ENCODE data around the gene FBN2.

DNA sequence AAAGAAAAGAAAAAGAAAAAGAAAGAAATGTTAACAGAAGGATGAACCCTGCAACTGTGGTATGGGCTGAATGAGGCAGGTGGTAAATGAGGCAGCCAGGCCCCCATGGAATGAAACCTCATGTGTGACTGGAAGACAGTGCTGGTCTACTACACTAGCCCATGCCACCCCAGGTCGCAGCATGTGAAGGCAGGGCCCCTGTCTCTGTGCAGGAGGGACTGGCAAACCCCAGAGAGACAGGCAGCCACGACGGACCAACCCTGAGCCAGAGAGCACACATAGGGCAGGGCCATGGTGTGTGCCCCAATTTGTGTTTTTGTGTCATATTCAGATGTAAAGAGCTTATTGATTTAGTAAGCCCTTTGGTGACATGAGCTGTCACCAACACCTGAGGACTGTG is 198.5 kb downstream of the FBN2 start:
- TF ChIP-seq, protein P1, sequence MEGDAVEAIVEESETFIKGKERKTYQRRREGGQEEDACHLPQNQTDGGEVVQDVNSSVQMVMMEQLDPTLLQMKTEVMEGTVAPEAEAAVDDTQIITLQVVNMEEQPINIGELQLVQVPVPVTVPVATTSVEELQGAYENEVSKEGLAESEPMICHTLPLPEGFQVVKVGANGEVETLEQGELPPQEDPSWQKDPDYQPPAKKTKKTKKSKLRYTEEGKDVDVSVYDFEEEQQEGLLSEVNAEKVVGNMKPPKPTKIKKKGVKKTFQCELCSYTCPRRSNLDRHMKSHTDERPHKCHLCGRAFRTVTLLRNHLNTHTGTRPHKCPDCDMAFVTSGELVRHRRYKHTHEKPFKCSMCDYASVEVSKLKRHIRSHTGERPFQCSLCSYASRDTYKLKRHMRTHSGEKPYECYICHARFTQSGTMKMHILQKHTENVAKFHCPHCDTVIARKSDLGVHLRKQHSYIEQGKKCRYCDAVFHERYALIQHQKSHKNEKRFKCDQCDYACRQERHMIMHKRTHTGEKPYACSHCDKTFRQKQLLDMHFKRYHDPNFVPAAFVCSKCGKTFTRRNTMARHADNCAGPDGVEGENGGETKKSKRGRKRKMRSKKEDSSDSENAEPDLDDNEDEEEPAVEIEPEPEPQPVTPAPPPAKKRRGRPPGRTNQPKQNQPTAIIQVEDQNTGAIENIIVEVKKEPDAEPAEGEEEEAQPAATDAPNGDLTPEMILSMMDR (IDR thresholded peaks at IDR 0.05; ENCODE audit: poor library complexity, severe bottlenecking): no peak
- TF ChIP-seq EP300 (conservative IDR thresholded peaks at IDR 0.05; ENCODE audit: poor library complexity, severe bottlenecking): no peak
